ENCODE results near the gene UNC13D. TPM values are rescaled to one million over a fixed set of nuclear protein-coding genes. Genes with fewer than 3 reads are reported as not detected.
"Not testable (repeated sequence)": the region's sequence is repeated elsewhere in the genome, so short reads cannot be mapped to it uniquely, and the experiment has no call there.

The UNC13D gene
- polyA plus RNA-seq, 3 donors = 28.4 to 111 (median 53.3) TPM

DNA sequence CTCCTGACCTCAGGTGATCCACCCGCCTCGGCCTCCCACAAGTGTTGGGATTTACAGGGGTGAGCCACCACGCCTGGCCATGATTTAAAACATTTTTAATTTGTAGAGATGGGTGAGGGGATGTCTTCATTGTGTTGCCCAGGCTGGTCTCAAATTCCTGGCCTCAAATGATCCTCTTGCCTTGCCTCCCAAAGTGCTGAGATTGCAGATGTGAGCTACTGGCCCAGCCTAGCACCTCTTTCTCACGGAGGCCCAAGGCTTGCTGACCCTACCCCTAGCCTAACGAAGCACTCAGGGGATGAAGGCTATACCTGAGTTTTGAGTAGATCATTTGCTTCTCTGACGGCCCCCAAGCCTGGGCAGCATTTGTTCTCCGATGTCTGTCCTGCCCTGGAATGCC lies 33.0 kb downstream of the UNC13D start:
- Histone ChIP-seq H4K20me1 (ENCODE audit: insufficient read depth, low read length) (no peaks in the 10 kb centered on the region), H3K4me1 (ENCODE audit: control insufficient read depth in 1 of 2, insufficient read depth in 2 of 2, low read length in 2 of 2) (no peaks in the 10 kb centered on the region), H2AFZ (ENCODE audit: insufficient read depth, low read depth, low read length, poor library complexity, severe bottlenecking) (no peak overlapping the region), H3K36me3 (replicated peaks in 1 of 2; ENCODE audit: control insufficient read depth in 1 of 2, insufficient read depth in 2 of 2, low read length in 2 of 2) (peaks cover 45 to 68% of the 10 kb centered on the region in 2 donors), H3K4me2 (replicated peaks; ENCODE audit: extremely low read depth, low read length, poor library complexity, severe bottlenecking) (no peak overlapping the region), H3K4me3 (replicated peaks in 1 of 3; ENCODE audit: low read depth in 2 of 3, low read length in 3 of 3) (no peak overlapping the region), H3K27me3 (ENCODE audit: control insufficient read depth in 2 of 2, insufficient read depth in 2 of 2, low read length in 2 of 2) (no peaks in the 10 kb centered on the region), H3K79me2 (ENCODE audit: insufficient read depth, low read length) (peaks cover 4% of the 10 kb centered on the region), H3K9ac (ENCODE audit: insufficient read depth, low read length, poor library complexity, severe bottlenecking) (no peak overlapping the region), H3K27ac (ENCODE audit: low read depth in 1 of 2, low read length in 2 of 2) (no peak overlapping the region), H3K9me3 (replicated peaks in 1 of 2; ENCODE audit: control insufficient read depth in 1 of 2, insufficient read depth in 1 of 2, low read length in 2 of 2) (no peaks in the 10 kb centered on the region)
- DNase-seq = no peak
- H3K4me1 Mint-ChIP-seq = no peaks in the 10 kb centered on the region
- intact Hi-C loops (cut with micrococcal nuclease) = no loop called here
- H3K4me3 Mint-ChIP-seq = no peak overlapping the region
- peaks cover 0 to 3% (median 0%) of the 10 kb centered on the region in 3 donors for H3K27me3 Mint-ChIP-seq (ENCODE audit: low read depth in 3 of 3)
- peak overlapping the region in 1 of 7 donors; percentile 21 for H3K27ac Mint-ChIP-seq
- 97% methylated on average over 4 of the region's 7 CpGs for WGBS (ENCODE audit: insufficient coverage)
- H3K9me3 Mint-ChIP-seq = peaks cover 0 to under 1% (median 0%) of the 10 kb centered on the region in 7 donors
- no peak for TF ChIP-seq CTCF (IDR thresholded peaks at IDR 0.05)
- peaks cover 33 to 57% of the 10 kb centered on the region in 2 donors for H3K36me3 Mint-ChIP-seq

- H3K9me3 Mint-ChIP-seq; H3K27me3 ChIP-seq (ENCODE audit: control insufficient read depth in 2 of 2, insufficient read depth in 2 of 2, low read length in 2 of 2); intact Hi-C loops (cut with micrococcal nuclease); H3K9ac ChIP-seq (ENCODE audit: insufficient read depth, low read length, poor library complexity, severe bottlenecking); H3K79me2 ChIP-seq (ENCODE audit: insufficient read depth, low read length); H2AFZ ChIP-seq (ENCODE audit: insufficient read depth, low read depth, low read length, poor library complexity, severe bottlenecking); H3K27ac Mint-ChIP-seq; H3K4me1 Mint-ChIP-seq; H3K27ac ChIP-seq (ENCODE audit: low read depth in 1 of 2, low read length in 2 of 2); DNase-seq; H3K4me3 ChIP-seq (replicated peaks in 1 of 3; ENCODE audit: low read depth in 2 of 3, low read length in 3 of 3); H3K27me3 Mint-ChIP-seq (ENCODE audit: low read depth in 3 of 3); H3K4me3 Mint-ChIP-seq; H4K20me1 ChIP-seq (ENCODE audit: insufficient read depth, low read length); H3K4me1 ChIP-seq (ENCODE audit: control insufficient read depth in 1 of 2, insufficient read depth in 2 of 2, low read length in 2 of 2); H3K9me3 ChIP-seq (replicated peaks in 1 of 2; ENCODE audit: control insufficient read depth in 1 of 2, insufficient read depth in 1 of 2, low read length in 2 of 2); H3K4me2 ChIP-seq (replicated peaks; ENCODE audit: extremely low read depth, low read length, poor library complexity, severe bottlenecking): not testable (repeated sequence)
- 98% methylated on average over 10 of the region's 11 CpGs for WGBS (ENCODE audit: insufficient coverage)
- peaks cover 42 to 64% of the 10 kb centered on the region in 2 donors for H3K36me3 ChIP-seq (replicated peaks in 1 of 2; ENCODE audit: control insufficient read depth in 1 of 2, insufficient read depth in 2 of 2, low read length in 2 of 2)
- H3K36me3 Mint-ChIP-seq = peaks cover 33 to 57% of the 10 kb centered on the region in 2 donors
Measured at GRCh38 chr17:75810756-75811155, 33.4 kb downstream of the UNC13D start.
